ENCODE results near the gene MTCL1. TPM values are rescaled to one million over a fixed set of nuclear protein-coding genes. Genes with fewer than 3 reads are reported as not detected.
A peak's percentile ranks its signal among the peaks of the same experiment; 100 is the strongest.

Gene MTCL1
- total and polyA plus RNA-seq, 2 of the 8 experiments (the other 6 are each of a cell fraction or from before 2014, with no cell fraction given), result 16.6 to 60.8 TPM

GRCh38 chr18:8704361-8705237, 757 bp upstream of the MTCL1 start (continued):
- TF ChIP-seq CTCF (IDR thresholded peaks at IDR 0.05; ENCODE audit: control extremely low read depth in 1 of 3, insufficient read depth in 1 of 3, low read depth in 1 of 3, low read length in 3 of 3) (no peak), KDM5A (IDR thresholded peaks at IDR 0.05; ENCODE audit: low read length) (no peak), BCL11A (IDR thresholded peaks at IDR 0.05; ENCODE audit: low read depth in 2 of 2, low read length in 2 of 2) (no peak), EZH2 (IDR thresholded peaks at IDR 0.05; ENCODE audit: low read depth, low read length, severe bottlenecking) (no peak), SP4 (IDR thresholded peaks at IDR 0.05; ENCODE audit: low read length) (no peak), NRF1 (IDR thresholded peaks at IDR 0.05; ENCODE audit: low read depth, low read length) (peak; percentile 34; the same call in 1 of the 2 replicates), CHD1 (IDR thresholded peaks at IDR 0.05; ENCODE audit: low read depth, low read length) (no peak), SP1 (IDR thresholded peaks at IDR 0.05; ENCODE audit: low read depth, low read length) (0 out of 2 replicates have a peak, but pooled peaks have one; percentile 8), SIN3A (conservative IDR thresholded peaks at IDR 0.05 in 1 of 2, IDR thresholded peaks at IDR 0.05 in 1 of 2; ENCODE audit: low read depth in 1 of 2, low read length in 2 of 2) (peak in 1 of 2 experiments; percentile 55; a peak in 1 of 4 replicates), CEBPB (IDR thresholded peaks at IDR 0.05; ENCODE audit: low read depth, low read length) (no peak), HDAC2 (IDR thresholded peaks at IDR 0.05; ENCODE audit: borderline replicate concordance in 1 of 2, low read depth in 2 of 2, low read length in 2 of 2) (no peak; a peak in 1 of 4 replicates), RAD21 (IDR thresholded peaks at IDR 0.05 in 1 of 2, conservative IDR thresholded peaks at IDR 0.05 in 1 of 2; ENCODE audit: low read depth in 2 of 2, low read length in 2 of 2) (no peak)
- TF ChIP-seq, protein P1, sequence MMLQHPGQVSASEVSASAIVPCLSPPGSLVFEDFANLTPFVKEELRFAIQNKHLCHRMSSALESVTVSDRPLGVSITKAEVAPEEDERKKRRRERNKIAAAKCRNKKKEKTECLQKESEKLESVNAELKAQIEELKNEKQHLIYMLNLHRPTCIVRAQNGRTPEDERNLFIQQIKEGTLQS (IDR thresholded peaks at IDR 0.05; ENCODE audit: insufficient read depth, low read depth, low read length), result no peak
